Adrenal gland (tissue), 5 donors: ENCODE measurements around the gene GPS1.

ENCODE experiments used
- POLR2A ChIP-seq, 2 donors: fragments of 450-650 bp; IDR thresholded peaks; one replicate each; pipeline ENCODE4 v1.6.1; 2017; ENCODE audit warnings: antibody characterized with exemption in 2 of 2, mild to moderate bottlenecking in 2 of 2, moderate library complexity in 1 of 2
- TF ChIP-seq, protein P1 (sequence below), 6 experiments: fragments of 450-650 bp in 4 of 6; fragments of 200-600 bp in 2 of 6; sonication (generic) in 1 of 6; IDR thresholded peaks; 1 replicate in 5 of 6; 2 replicates in 1 of 6; pipeline versions ENCODE4 v1.5.1 to v1.8.0; 2016 to 2021; ENCODE audit warnings: antibody characterized with exemption in 6 of 6, mild to moderate bottlenecking in 2 of 6, moderate library complexity in 1 of 6
- donor health status: DM: no; HTN: no; CAD: no.

- TF ChIP-seq POLR2A (IDR thresholded peaks at IDR 0.05) = no peak
- TF ChIP-seq, protein P1, sequence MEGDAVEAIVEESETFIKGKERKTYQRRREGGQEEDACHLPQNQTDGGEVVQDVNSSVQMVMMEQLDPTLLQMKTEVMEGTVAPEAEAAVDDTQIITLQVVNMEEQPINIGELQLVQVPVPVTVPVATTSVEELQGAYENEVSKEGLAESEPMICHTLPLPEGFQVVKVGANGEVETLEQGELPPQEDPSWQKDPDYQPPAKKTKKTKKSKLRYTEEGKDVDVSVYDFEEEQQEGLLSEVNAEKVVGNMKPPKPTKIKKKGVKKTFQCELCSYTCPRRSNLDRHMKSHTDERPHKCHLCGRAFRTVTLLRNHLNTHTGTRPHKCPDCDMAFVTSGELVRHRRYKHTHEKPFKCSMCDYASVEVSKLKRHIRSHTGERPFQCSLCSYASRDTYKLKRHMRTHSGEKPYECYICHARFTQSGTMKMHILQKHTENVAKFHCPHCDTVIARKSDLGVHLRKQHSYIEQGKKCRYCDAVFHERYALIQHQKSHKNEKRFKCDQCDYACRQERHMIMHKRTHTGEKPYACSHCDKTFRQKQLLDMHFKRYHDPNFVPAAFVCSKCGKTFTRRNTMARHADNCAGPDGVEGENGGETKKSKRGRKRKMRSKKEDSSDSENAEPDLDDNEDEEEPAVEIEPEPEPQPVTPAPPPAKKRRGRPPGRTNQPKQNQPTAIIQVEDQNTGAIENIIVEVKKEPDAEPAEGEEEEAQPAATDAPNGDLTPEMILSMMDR (IDR thresholded peaks at IDR 0.05) = no peak
These were observed 6.6 kb downstream of the GPS1 start for GRCh38 chr17:82058230-82058854.
